Mesothelial cell of epicardium (in vitro differentiated cells): ENCODE measurements around the gene CLDN34. TPM values are rescaled to one million over a fixed set of nuclear protein-coding genes. Genes with fewer than 3 reads are reported as not detected.

Experiments used
- DNase-seq, 2 experiments: peaks; one replicate each; pipeline ENCODE4 v3.0.0; 2021; ENCODE audit warnings: low spot score in 2 of 2; ENCODE audit not compliant: unreplicated experiment in 2 of 2
- H3K27ac Mint-ChIP-seq: 2 replicates; pipeline ENCODE4 v1.8.0; 2021; ENCODE audit warnings: mixed read lengths
- H3K27me3 Mint-ChIP-seq: 2 replicates; pipeline ENCODE4 v1.8.0; 2021; ENCODE audit warnings: low read depth, mixed read lengths
- H3K36me3 Mint-ChIP-seq: 2 replicates; pipeline ENCODE4 v1.8.0; 2021; ENCODE audit warnings: mixed read lengths
- H3K4me1 Mint-ChIP-seq: 2 replicates; pipeline ENCODE4 v1.8.0; 2021; ENCODE audit warnings: mixed read lengths
- H3K4me3 Mint-ChIP-seq: 2 replicates; pipeline ENCODE4 v1.8.0; 2021; ENCODE audit warnings: mild to moderate bottlenecking, moderate library complexity, mixed read lengths
- H3K9me3 Mint-ChIP-seq: 2 replicates; pipeline ENCODE4 v1.8.0; 2021; ENCODE audit warnings: mixed read lengths
- total RNA-seq: library from RNA; stranded (reverse); gene quantifications from 3 replicates; pipeline ENCODE4 v1.2.1, GENCODE V29; 2021
- TF ChIP-seq, protein P1 (sequence below): fragments of 200-600 bp; sonication (generic); IDR thresholded peaks from one replicate; pipeline ENCODE4 v1.5.0; 2021; ENCODE audit warnings: antibody characterized with exemption; ENCODE audit not compliant: unreplicated experiment

Gene CLDN34
- total RNA-seq, 1 donor from 2014 or later = 1.1 TPM

DNA sequence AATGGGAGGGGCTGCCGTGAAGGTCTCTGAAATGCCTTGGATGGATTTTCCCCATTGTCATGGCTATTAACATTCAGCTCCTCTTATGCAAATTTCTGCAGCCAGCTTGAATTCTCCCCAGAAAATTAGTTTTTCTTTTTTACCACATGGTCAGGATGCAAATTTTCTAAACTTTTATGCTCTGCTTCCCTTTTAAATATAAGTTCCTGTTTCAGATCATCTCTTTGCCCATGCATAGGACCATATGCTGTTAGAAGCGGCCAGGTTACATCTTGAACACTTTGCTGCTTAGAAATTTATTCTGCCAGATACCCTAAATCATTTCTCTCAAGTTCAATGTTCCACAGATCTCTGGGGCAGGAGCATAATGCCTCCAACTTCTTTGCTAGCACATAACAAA, 13.8 kb upstream of the CLDN34 start:
- peaks cover 30% of the 10 kb centered on the region for H3K9me3 Mint-ChIP-seq
- no peak overlapping the region for H3K4me3 Mint-ChIP-seq
- H3K27ac Mint-ChIP-seq = no peak overlapping the region
- H3K36me3 Mint-ChIP-seq = peaks cover 23% of the 10 kb centered on the region
- TF ChIP-seq, protein P1, sequence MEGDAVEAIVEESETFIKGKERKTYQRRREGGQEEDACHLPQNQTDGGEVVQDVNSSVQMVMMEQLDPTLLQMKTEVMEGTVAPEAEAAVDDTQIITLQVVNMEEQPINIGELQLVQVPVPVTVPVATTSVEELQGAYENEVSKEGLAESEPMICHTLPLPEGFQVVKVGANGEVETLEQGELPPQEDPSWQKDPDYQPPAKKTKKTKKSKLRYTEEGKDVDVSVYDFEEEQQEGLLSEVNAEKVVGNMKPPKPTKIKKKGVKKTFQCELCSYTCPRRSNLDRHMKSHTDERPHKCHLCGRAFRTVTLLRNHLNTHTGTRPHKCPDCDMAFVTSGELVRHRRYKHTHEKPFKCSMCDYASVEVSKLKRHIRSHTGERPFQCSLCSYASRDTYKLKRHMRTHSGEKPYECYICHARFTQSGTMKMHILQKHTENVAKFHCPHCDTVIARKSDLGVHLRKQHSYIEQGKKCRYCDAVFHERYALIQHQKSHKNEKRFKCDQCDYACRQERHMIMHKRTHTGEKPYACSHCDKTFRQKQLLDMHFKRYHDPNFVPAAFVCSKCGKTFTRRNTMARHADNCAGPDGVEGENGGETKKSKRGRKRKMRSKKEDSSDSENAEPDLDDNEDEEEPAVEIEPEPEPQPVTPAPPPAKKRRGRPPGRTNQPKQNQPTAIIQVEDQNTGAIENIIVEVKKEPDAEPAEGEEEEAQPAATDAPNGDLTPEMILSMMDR = no peak
- H3K27me3 Mint-ChIP-seq = no peaks in the 10 kb centered on the region
- no peak for DNase-seq
- no peaks in the 10 kb centered on the region for H3K4me1 Mint-ChIP-seq

DNA sequence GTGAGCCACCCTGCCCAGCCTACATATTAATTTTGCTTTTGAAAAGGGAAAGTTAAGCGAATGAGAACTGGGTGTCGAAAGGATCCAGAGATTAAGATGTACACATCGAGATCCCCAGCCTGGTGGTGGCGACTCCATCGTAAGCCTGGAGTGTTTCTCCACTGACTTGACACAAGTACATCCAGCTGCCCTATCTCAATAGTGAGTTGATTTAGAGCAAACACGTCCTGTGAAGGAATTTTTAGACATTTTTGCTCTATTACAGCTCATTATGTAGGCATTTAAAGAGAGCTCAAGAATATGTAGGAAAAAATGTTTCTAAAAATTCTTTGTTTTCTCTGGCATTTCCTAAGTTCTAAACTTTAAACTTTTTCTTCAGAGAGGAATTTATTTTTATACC, 11.7 kb upstream of the CLDN34 start:
- DNase-seq = no peak
- TF ChIP-seq, protein P1 = no peak
- H3K4me1 Mint-ChIP-seq = no peaks in the 10 kb centered on the region
- peaks cover 19% of the 10 kb centered on the region for H3K36me3 Mint-ChIP-seq
- H3K27me3 Mint-ChIP-seq = no peaks in the 10 kb centered on the region
- H3K27ac Mint-ChIP-seq = no peak overlapping the region
- H3K4me3 Mint-ChIP-seq = no peak overlapping the region
- H3K9me3 Mint-ChIP-seq = peaks cover 31% of the 10 kb centered on the region

DNA sequence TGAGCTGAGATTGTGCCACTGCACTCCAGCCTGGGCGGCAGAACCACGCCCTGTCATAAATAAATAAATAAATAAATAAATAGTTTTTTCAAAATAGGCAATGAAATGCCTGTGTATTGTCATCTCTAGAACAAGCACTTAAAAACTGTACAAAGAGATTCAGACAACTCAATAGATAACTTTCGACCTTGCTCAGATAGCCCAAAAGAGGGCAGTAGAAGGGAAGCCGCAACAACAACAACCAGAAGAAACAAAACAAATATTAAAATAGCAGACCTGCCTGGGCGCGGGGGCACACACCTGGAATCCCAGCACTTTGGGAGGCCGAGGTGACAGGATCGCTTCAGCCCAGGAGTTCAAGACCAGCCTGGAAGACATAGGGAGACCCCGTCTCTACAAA, 9.4 kb upstream of the CLDN34 start:
- TF ChIP-seq, protein P1 = no peak
- Mint-ChIP-seq H3K4me1 (no peaks in the 10 kb centered on the region), H3K9me3 (peaks cover 20% of the 10 kb centered on the region), H3K36me3 (peaks cover 5% of the 10 kb centered on the region), H3K27ac (no peak overlapping the region), H3K4me3 (no peak overlapping the region), H3K27me3 (no peaks in the 10 kb centered on the region)
- no peak for DNase-seq

DNA sequence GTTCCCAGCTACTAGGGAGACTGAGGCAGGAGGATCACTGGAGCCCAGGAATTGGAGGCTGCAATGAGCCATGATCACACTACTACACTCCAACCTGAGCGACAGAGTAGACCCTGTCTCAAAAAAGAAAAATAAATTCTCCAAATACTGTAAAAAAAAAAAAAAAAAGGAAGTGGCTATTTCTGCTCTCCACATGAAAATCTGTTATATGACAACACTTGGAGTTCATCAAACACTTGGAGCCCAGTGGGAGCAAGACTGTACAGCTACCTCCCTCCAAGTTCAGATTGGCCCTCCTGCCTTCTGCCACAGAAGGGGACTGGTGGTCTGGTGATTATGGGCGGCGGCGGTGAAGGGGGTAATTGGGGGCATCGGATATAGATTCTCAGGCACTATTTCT, 9.0 kb upstream of the CLDN34 start:
- Mint-ChIP-seq H3K4me3 (no peak overlapping the region), H3K36me3 (peaks cover 5% of the 10 kb centered on the region), H3K27ac (no peak overlapping the region), H3K9me3 (peaks cover 20% of the 10 kb centered on the region), H3K27me3 (no peaks in the 10 kb centered on the region), H3K4me1 (no peaks in the 10 kb centered on the region)
- TF ChIP-seq, protein P1 = no peak
- DNase-seq = no peak

DNA sequence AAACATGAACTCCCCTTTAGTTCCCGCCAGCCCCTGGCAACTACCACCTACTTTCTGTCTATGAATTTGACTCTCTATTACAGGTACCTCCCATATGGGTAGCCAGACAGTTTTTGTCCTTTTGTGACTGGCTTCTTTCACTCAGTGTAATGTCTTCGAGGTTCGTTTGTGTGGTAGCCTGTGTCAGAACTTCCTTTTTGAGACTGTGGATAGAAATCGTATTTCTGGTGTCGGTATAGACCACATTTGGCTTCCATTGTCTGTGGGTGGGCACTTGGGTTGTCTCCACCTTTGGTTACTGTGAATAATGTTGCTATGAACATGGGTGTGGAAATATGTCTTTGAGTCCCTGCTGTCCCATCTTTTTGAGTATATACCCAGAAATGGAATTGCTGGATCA, 5.4 kb upstream of the CLDN34 start:
- Mint-ChIP-seq H3K36me3 (no peaks in the 10 kb centered on the region), H3K27ac (no peak overlapping the region), H3K27me3 (no peaks in the 10 kb centered on the region), H3K4me3 (no peak overlapping the region), H3K9me3 (peaks cover 15% of the 10 kb centered on the region), H3K4me1 (no peaks in the 10 kb centered on the region)
- TF ChIP-seq, protein P1 = no peak
- DNase-seq = no peak

DNA sequence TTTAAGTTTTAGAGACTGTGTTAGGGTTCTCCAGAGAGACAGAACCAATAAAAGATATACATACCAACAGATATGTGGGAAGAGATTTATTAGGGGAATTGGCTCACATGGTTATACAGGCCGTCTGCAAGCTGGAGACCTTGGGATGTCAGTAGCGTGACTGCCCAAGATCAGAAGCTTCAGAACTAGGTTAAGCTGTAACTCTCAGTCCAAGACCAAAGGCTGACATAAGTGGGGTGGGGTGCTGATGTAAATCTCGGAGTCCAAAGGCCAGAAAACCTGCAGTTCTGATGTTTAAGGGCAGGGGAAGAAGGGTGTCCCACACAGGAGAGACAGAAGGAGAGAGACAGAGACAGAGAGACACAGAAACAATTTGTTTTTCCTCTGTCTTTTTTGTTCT, 10.5 kb downstream of the CLDN34 start:
- H3K27me3 Mint-ChIP-seq = no peaks in the 10 kb centered on the region
- H3K27ac Mint-ChIP-seq = no peak overlapping the region
- DNase-seq = no peak
- H3K36me3 Mint-ChIP-seq = peaks cover 4% of the 10 kb centered on the region
- peaks cover 33% of the 10 kb centered on the region for H3K9me3 Mint-ChIP-seq
- H3K4me3 Mint-ChIP-seq = no peak overlapping the region
- TF ChIP-seq, protein P1 = no peak
- peaks cover 3% of the 10 kb centered on the region for H3K4me1 Mint-ChIP-seq
